Hindlimb muscle (tissue), 1 donor: ENCODE results near the gene UQCRC1. TPM values are rescaled to one million over a fixed set of nuclear protein-coding genes. Genes with fewer than 3 reads are reported as not detected.
"Not testable (repeated sequence)": the region's sequence is repeated elsewhere in the genome, so short reads cannot be mapped to it uniquely, and the experiment has no call there.

ENCODE experiments used
- DNase-seq: peaks from one replicate; pipeline ENCODE4 v3.0.0-alpha.2; 2013
- polyA plus RNA-seq: library from polyadenylated mRNA; unstranded; fragments of 120-200 nt; gene quantifications from one replicate; pipeline ENCODE4 v1.2.1, GENCODE V29; 2013; ENCODE audit not compliant: insufficient read length

Gene UQCRC1
- polyA plus RNA-seq, 1 donor = 180 TPM

- no peak for DNase-seq
These were observed 55.3 kb downstream of the UQCRC1 start for GRCh38 chr3:48553886-48554845.

GRCh38 chr3:48553361-48553760 lies 56.1 kb downstream of the UQCRC1 start:
- DNase-seq = no peak

GRCh38 chr3:48552111-48552951 lies 57.1 kb downstream of the UQCRC1 start:
- DNase-seq = no peak

GRCh38 chr3:48551651-48552050 lies 57.8 kb downstream of the UQCRC1 start:
- DNase-seq = not testable (repeated sequence)

Other genes with a start within 250 kb of the UQCRC1 start
- gene FBXW12, start 237.4 kb downstream of the UQCRC1 start, polyA plus RNA-seq = 0.14 TPM
- gene PLXNB1, start 179.6 kb downstream of the UQCRC1 start, polyA plus RNA-seq = 32.2 TPM
- 16.5 TPM for gene CCDC51, start 169.5 kb downstream of the UQCRC1 start, polyA plus RNA-seq
- gene TMA7, start 169.4 kb downstream of the UQCRC1 start, polyA plus RNA-seq = 187 TPM
- gene ATRIP, start 162.9 kb downstream of the UQCRC1 start, polyA plus RNA-seq = 7.6 TPM
- 62.4 TPM for gene SHISA5, start 105.5 kb downstream of the UQCRC1 start, polyA plus RNA-seq
- 6.7 TPM for gene PFKFB4, start 52.8 kb downstream of the UQCRC1 start, polyA plus RNA-seq
- 0.26 TPM for gene UCN2, start 45.9 kb downstream of the UQCRC1 start, polyA plus RNA-seq
- gene COL7A1, start 14.3 kb downstream of the UQCRC1 start, polyA plus RNA-seq = 9.3 TPM
- not detected for gene TMEM89, start 12.1 kb upstream of the UQCRC1 start, polyA plus RNA-seq
- 8.8 TPM for gene SLC26A6, start 25.8 kb upstream of the UQCRC1 start, polyA plus RNA-seq
- 0.36 TPM for gene CELSR3, start 53.2 kb upstream of the UQCRC1 start, polyA plus RNA-seq
- 7.5 TPM for gene NCKIPSD, start 76.3 kb upstream of the UQCRC1 start, polyA plus RNA-seq
- 85.4 TPM for gene IP6K2, start 107.6 kb upstream of the UQCRC1 start, polyA plus RNA-seq
- 37.2 TPM for gene PRKAR2A, start 238.2 kb upstream of the UQCRC1 start, polyA plus RNA-seq